GM12878 (cell line): ENCODE results near the gene RBM18. TPM values are rescaled to one million over a fixed set of nuclear protein-coding genes. Genes with fewer than 3 reads are reported as not detected.

Experiments
- ATAC-seq: fragments of 200-7000 bp; cut with Tn5 transposase; 3 replicates; pipeline ENCODE4 v1.9.1; 2020; ENCODE audit warnings: mild to moderate bottlenecking, moderate library complexity
- BruUV-seq: library from RNA; stranded (reverse); fragments of 400-500 nt; replicated peaks from 2 replicates; lab custom pipeline; 2021; lab: Mats Ljungman, UMichigan
- CTCF ChIA-PET: fragments of 300-600 bp; sonication (Branson Sonifier 250); formaldehyde crosslinking; extraction: SDS; loops from one replicate; lab custom pipeline; 2021; ENCODE audit warnings: inconsistent platforms; lab: Yijun Ruan, JAX
- POLR2A ChIA-PET: fragments of 350-600 bp; formaldehyde crosslinking; extraction: SDS; loops from one replicate; lab custom pipeline; 2021; ENCODE audit warnings: inconsistent platforms; lab: Charles Lee
- RAD21 ChIA-PET: fragments of 300-600 bp; sonication (Branson Sonifier 250); formaldehyde crosslinking; loops from one replicate; lab custom pipeline; 2023; ENCODE audit warnings: antibody characterized with exemption; ENCODE audit not compliant: unreplicated experiment; lab: Charles Lee
- SMC1A ChIA-PET: fragments of 300-600 bp; sonication (Branson Sonifier 250); formaldehyde crosslinking; loops from one replicate; lab custom pipeline; 2023; ENCODE audit not compliant: unreplicated experiment, uncharacterized antibody; lab: Charles Lee
- DNase-seq: peaks from one replicate; pipeline ENCODE4 v3.0.0-alpha.2; 2011; ENCODE audit warnings: low read depth, low spot score
- FAIRE-seq: peaks from 3 replicates; lab custom pipeline; 2011; peaks lifted over from hg19 to GRCh38; lab: Jason Lieb, UNC
- H2AFZ ChIP-seq: 2 replicates; pipeline ENCODE4 v1.6.0; 2011; ENCODE audit warnings: low read depth, low read length, control low read depth; ENCODE audit not compliant: control insufficient read depth
- H3K27ac ChIP-seq: 2 replicates; pipeline ENCODE4 v1.5.1; 2011; ENCODE audit warnings: control low read depth; ENCODE audit not compliant: control insufficient read depth, insufficient read depth
- H3K27me3 ChIP-seq, 2 experiments: replicated peaks in 1 of 2; 2 replicates each; pipeline versions ENCODE4 v1.6.0 to v1.6.1; 2011; ENCODE audit warnings: low read length in 1 of 2; ENCODE audit not compliant: control insufficient read depth in 2 of 2, insufficient read depth in 2 of 2
- H3K36me3 ChIP-seq, 2 experiments: 2 replicates each; pipeline ENCODE4 v1.5.1; 2011; ENCODE audit warnings: low read length in 1 of 2; ENCODE audit not compliant: control insufficient read depth in 2 of 2, insufficient read depth in 2 of 2
- H3K4me1 ChIP-seq: 2 replicates; pipeline ENCODE4 v1.6.1; 2011; ENCODE audit warnings: mild to moderate bottlenecking, low read length, moderate library complexity, mixed read lengths; ENCODE audit not compliant: control insufficient read depth, insufficient read depth
- H3K4me2 ChIP-seq: 2 replicates; pipeline ENCODE4 v1.6.0; 2011; ENCODE audit warnings: control low read depth; ENCODE audit not compliant: control insufficient read depth, insufficient read depth
- H3K4me3 ChIP-seq: fragments of 200-600 bp; sonication (generic); 2 replicates; pipeline ENCODE4 v1.5.1; 2016
- H3K79me2 ChIP-seq: 2 replicates; pipeline ENCODE4 v1.6.0; 2011; ENCODE audit warnings: low read length; ENCODE audit not compliant: control insufficient read depth, insufficient read depth
- H3K9ac ChIP-seq: 2 replicates; pipeline ENCODE4 v1.8.0; 2011; ENCODE audit warnings: low read length, control low read depth, mixed read lengths; ENCODE audit not compliant: control insufficient read depth, insufficient read depth
- H3K9me3 ChIP-seq: replicated peaks from 3 replicates; pipeline ENCODE4 v1.5.1; 2011; ENCODE audit warnings: mild to moderate bottlenecking, low read length; ENCODE audit not compliant: control insufficient read depth, insufficient read depth
- H4K20me1 ChIP-seq: 2 replicates; pipeline ENCODE4 v1.6.0; 2011; ENCODE audit not compliant: control insufficient read depth, insufficient read depth
- ASH2L ChIP-seq: fragments of 300-600, 200-600 bp; sonication (generic); IDR thresholded peaks from 2 replicates; pipeline ENCODE4 v1.6.1; 2017; ENCODE audit warnings: low read depth, mild to moderate bottlenecking, borderline replicate concordance
- CHD2 ChIP-seq: IDR thresholded peaks from 2 replicates; pipeline ENCODE4 v1.6.1; 2011; ENCODE audit warnings: low read depth, low read length, improper control_type of control experiment, borderline replicate concordance
- ETV6 ChIP-seq, 2 experiments: fragments of 450-650 bp in 1 of 2; IDR thresholded peaks in 1 of 2; conservative IDR thresholded peaks in 1 of 2; 2 replicates each; pipeline ENCODE4 v1.6.1; 2014; ENCODE audit warnings: antibody characterized with exemption in 1 of 2, borderline replicate concordance in 1 of 2, low read depth in 1 of 2, mild to moderate bottlenecking in 1 of 2, moderate library complexity in 1 of 2
- MEF2B ChIP-seq: fragments of 450-650 bp; IDR thresholded peaks from 2 replicates; pipeline ENCODE4 v1.6.1; 2018; ENCODE audit warnings: mild to moderate bottlenecking, moderate library complexity; ENCODE audit not compliant: partially characterized antibody, poor library complexity, severe bottlenecking
- NFXL1 ChIP-seq: fragments of 450-650 bp; IDR thresholded peaks from 2 replicates; pipeline ENCODE4 v1.6.1; 2017; ENCODE audit warnings: antibody characterized with exemption, mild to moderate bottlenecking, borderline replicate concordance
- NR2C1 ChIP-seq: fragments of 450-650 bp; IDR thresholded peaks from 2 replicates; pipeline ENCODE4 v1.6.1; 2017; ENCODE audit warnings: antibody characterized with exemption, mild to moderate bottlenecking, moderate library complexity
- PAX8 ChIP-seq: fragments of 450-650 bp; IDR thresholded peaks from 2 replicates; pipeline ENCODE4 v1.6.1; 2017; ENCODE audit warnings: mild to moderate bottlenecking, moderate library complexity
- RELA ChIP-seq: fragments of 450-650 bp; IDR thresholded peaks from 2 replicates; pipeline ENCODE4 v1.8.0; 2014; ENCODE audit warnings: borderline replicate concordance; ENCODE audit not compliant: partially characterized antibody
- SIN3A ChIP-seq: IDR thresholded peaks from 2 replicates; pipeline ENCODE4 v1.6.1; 2012; ENCODE audit warnings: low read depth, low read length, improper control_type of control experiment
- STAT1 ChIP-seq: fragments of 450-650 bp; conservative IDR thresholded peaks from 2 replicates; pipeline ENCODE4 v1.6.1; 2014; ENCODE audit warnings: antibody characterized with exemption, mild to moderate bottlenecking
- TARDBP ChIP-seq: IDR thresholded peaks from 2 replicates; pipeline ENCODE4 v1.6.1; 2016; ENCODE audit warnings: borderline replicate concordance
- TBL1XR1 ChIP-seq: IDR thresholded peaks from 2 replicates; pipeline ENCODE4 v1.6.1; 2012; ENCODE audit warnings: low read depth, low read length, improper control_type of control experiment
- WGBS: methylation state at CpG from one replicate; pipeline ENCODE4 v1.1.6; 2016; ENCODE audit warnings: low lambda C conversion rate; ENCODE audit not compliant: insufficient replicate concordance, insufficient coverage; ENCODE audit errors: missing lambda C conversion rate; 5-methylcytosine and 5-hydroxymethylcytosine counted together
- in situ Hi-C: fragments of 300-500 bp; cut with MboI; formaldehyde crosslinking; loops from 9 replicates; pipeline ENCODE4 v1.14.3; 2018; ENCODE audit warnings: mixed read lengths
- intact Hi-C: fragments of 100-400 bp; cut with micrococcal nuclease; formaldehyde crosslinking; loops from one replicate; pipeline ENCODE4 v1.14.2; 2022; ENCODE audit not compliant: unreplicated experiment
- polyA plus RNA-seq, 11 experiments: library from polyadenylated mRNA; depleted of rRNA in 4 of 11; unstranded in 6 of 11; stranded (reverse) in 5 of 11; fragments of >200 nt; fragmentation: Nextera tagmentation in 4 of 11; fragmentation: Illumina TruSeq in 1 of 11; extraction: Ambion mirVana in 4 of 11; extraction: Trizol in 1 of 11; gene quantifications; 1 replicate in 1 of 11; 2 replicates in 10 of 11; pipeline versions ENCODE4 v1.2.1 to v1.2.3, GENCODE V29; 2011 to 2016; ENCODE audit warnings: inconsistent platforms in 2 of 11, missing spikeins in 2 of 11, low read depth in 1 of 11
- total RNA-seq, 4 experiments: library from RNA; depleted of rRNA in 3 of 4; stranded (reverse); fragments of >200 nt in 3 of 4; fragmentation: Illumina TruSeq in 1 of 4; extraction: Trizol in 1 of 4; gene quantifications; 2 replicates each; pipeline versions ENCODE4 v1.2.1 to v1.2.3, GENCODE V29; 2013 to 2021

Gene RBM18
- total and polyA plus RNA-seq, 10 of the 15 experiments (the other 5 are each of a cell fraction or from before 2014, with no cell fraction given): 6.4 to 46.8 (median 30.4) TPM

- POLR2A ChIA-PET: no interaction called here
- Histone ChIP-seq H3K9ac (no peak overlapping the region), H2AFZ (no peak overlapping the region)
These were observed 36.5 kb downstream of the RBM18 start for GRCh38 chr9:122228191-122228567.

GRCh38 chr9:122227575-122227900 is 37.1 kb downstream of the RBM18 start:
- ChIA-PET POLR2A (no interaction called here), CTCF (no interaction called here), SMC1A (no interaction called here), RAD21 (no interaction called here)
- H3K4me1 ChIP-seq: no peaks in the 10 kb centered on the region
- H3K27ac ChIP-seq: no peak overlapping the region
- no TSS peak for BruUV-seq
- H3K9ac ChIP-seq: no peak overlapping the region
- in situ Hi-C loops (no loop called here), intact Hi-C loops (no loop called here)
- WGBS: 24% methylated on average over 7 of the region's 10 CpGs
- no peak for TF ChIP-seq PAX8
- no peaks in the 10 kb centered on the region for H3K36me3 ChIP-seq
- no peak overlapping the region for H3K4me3 ChIP-seq
- H3K79me2 ChIP-seq: no peaks in the 10 kb centered on the region
- H3K9me3 ChIP-seq: no peaks in the 10 kb centered on the region
- DNase-seq: no peak
- peaks cover 8 to 27% of the 10 kb centered on the region in 2 experiments for H3K27me3 ChIP-seq
- no peak for ATAC-seq
- FAIRE-seq: no peak
- H2AFZ ChIP-seq: no peak overlapping the region
- H3K4me2 ChIP-seq: no peak overlapping the region
- no peaks in the 10 kb centered on the region; the same call in 1 of the 2 replicates for H4K20me1 ChIP-seq

More at GRCh38 chr9:122228191-122228567, 36.5 kb downstream of the RBM18 start:
- Histone ChIP-seq H3K9me3 (no peaks in the 10 kb centered on the region), H3K4me2 (peak overlapping the region; percentile 48; the same call in 1 of the 2 replicates), H3K36me3 (no peaks in the 10 kb centered on the region), H4K20me1 (no peaks in the 10 kb centered on the region; the same call in 1 of the 2 replicates), H3K79me2 (no peaks in the 10 kb centered on the region), H3K4me3 (no peak overlapping the region), H3K4me1 (no peaks in the 10 kb centered on the region), H3K27me3 (peaks cover 8 to 27% of the 10 kb centered on the region in 2 experiments), H3K27ac (no peak overlapping the region)
- no TSS peak for BruUV-seq
- ChIA-PET RAD21 (no interaction called here), SMC1A (no interaction called here), CTCF (no interaction called here)
- ATAC-seq (no peak), FAIRE-seq (no peak), DNase-seq (no peak)
- TF ChIP-seq MEF2B (no peak), NFXL1 (no peak), ASH2L (no peak), NR2C1 (no peak), TBL1XR1 (no peak), ETV6 (conservative IDR thresholded peaks at IDR 0.05 in 1 of 2, IDR thresholded peaks at IDR 0.05 in 1 of 2; ENCODE audit: borderline replicate concordance in 1 of 2, low read depth in 1 of 2) (no peak), SIN3A (no peak), RELA (no peak), TARDBP (no peak), CHD2 (no peak), STAT1 (no peak)
- in situ Hi-C loops: no loop called here
- intact Hi-C loops: no loop called here
- WGBS: 5% methylated on average over 37 of the region's 38 CpGs
